Psoas muscle (tissue), 8 donors: ENCODE measurements around the gene METTL25B. TPM values are rescaled to one million over a fixed set of nuclear protein-coding genes. Genes with fewer than 3 reads are reported as not detected.

ENCODE experiments used
- ATAC-seq, 4 donors: fragments of 200-7000 bp; cut with Tn5 transposase; one replicate each; pipeline ENCODE4 v1.9.1; 2020; ENCODE audit warnings: moderate library complexity in 3 of 4, mild to moderate bottlenecking in 2 of 4
- DNase-seq, 2 donors: peaks; one replicate each; pipeline ENCODE4 v3.0.0-alpha.2; 2020
- H3K27ac ChIP-seq: fragments of 200-600 bp; one replicate; pipeline ENCODE4 v1.8.0; 2022
- H3K27me3 ChIP-seq, 3 donors: fragments of 200-600 bp in 1 of 3; one replicate each; pipeline versions ENCODE4 v1.6.1 to v1.8.0; 2013 to 2022; ENCODE audit warnings: low read length in 2 of 3, mild to moderate bottlenecking in 2 of 3, moderate library complexity in 1 of 3; ENCODE audit not compliant: insufficient read depth in 3 of 3
- H3K36me3 ChIP-seq, 2 donors: fragments of 200-600 bp in 1 of 2; one replicate each; pipeline versions ENCODE4 v1.6.1 to v1.8.0; 2013 to 2022; ENCODE audit warnings: low read depth in 1 of 2, mild to moderate bottlenecking in 1 of 2, moderate library complexity in 1 of 2; ENCODE audit not compliant: insufficient read depth in 1 of 2
- H3K4me1 ChIP-seq: fragments of 200-600 bp; one replicate; pipeline ENCODE4 v1.8.0; 2022
- H3K4me3 ChIP-seq: fragments of 200-600 bp; one replicate; pipeline ENCODE4 v1.8.0; 2022; ENCODE audit warnings: mild to moderate bottlenecking
- H3K9me3 ChIP-seq: fragments of 200-600 bp; one replicate; pipeline ENCODE4 v1.8.0; 2022
- WGBS, 3 donors: extraction: QIAGEN DNeasy Blood & Tissue Kit; methylation state at CpG; one replicate each; pipeline versions ENCODE4 v1.1.6 to v1.1.7; 2013; 5-methylcytosine and 5-hydroxymethylcytosine counted together
- intact Hi-C, 2 donors: fragments of 100-400 bp; cut with DNase I; formaldehyde crosslinking; loops; one replicate each; pipeline versions ENCODE4 v1.11.0 to v1.14.2; 2022
- polyA plus RNA-seq, 3 donors: library from polyadenylated mRNA; stranded (reverse); fragments of 200-250 nt; gene quantifications; one replicate each; pipeline ENCODE4 v1.2.3, GENCODE V29; 2013
- total RNA-seq, 4 donors: library from RNA; stranded (reverse); fragmentation: NEBNext Ultra II Directional in 2 of 4; extraction: Animal tissue kit (Norgen Biotek cat#: 25700) in 2 of 4; gene quantifications; one replicate each; pipeline versions ENCODE4 v1.2.1 to v1.2.4, GENCODE V29; 2021 to 2023
- TF ChIP-seq, protein P1 (sequence below): fragments of 200-600 bp; IDR thresholded peaks from one replicate; pipeline ENCODE4 v1.8.0; 2022; ENCODE audit warnings: antibody characterized with exemption
- donor health status: healthy with polysubstance abuse.
- donor health status: DM: no; HTN: no; CAD: no; lungs with moderate emphysema.
- donor health status: Bipolar disorder and iron deficiency.
- donor health status: healthy.
- donor health status: DM: yes; HTN: yes; CAD: no.
- donor health status: DM: no; HTN: no; CAD: no.
- donor health status: DM: no; HTN: no; CAD: no.
- donor health status: DM: yes; HTN: yes; CAD: no.

The METTL25B gene
- total and polyA plus RNA-seq, 7 donors, result 18.5 to 32.1 (median 27.0) TPM

DNA sequence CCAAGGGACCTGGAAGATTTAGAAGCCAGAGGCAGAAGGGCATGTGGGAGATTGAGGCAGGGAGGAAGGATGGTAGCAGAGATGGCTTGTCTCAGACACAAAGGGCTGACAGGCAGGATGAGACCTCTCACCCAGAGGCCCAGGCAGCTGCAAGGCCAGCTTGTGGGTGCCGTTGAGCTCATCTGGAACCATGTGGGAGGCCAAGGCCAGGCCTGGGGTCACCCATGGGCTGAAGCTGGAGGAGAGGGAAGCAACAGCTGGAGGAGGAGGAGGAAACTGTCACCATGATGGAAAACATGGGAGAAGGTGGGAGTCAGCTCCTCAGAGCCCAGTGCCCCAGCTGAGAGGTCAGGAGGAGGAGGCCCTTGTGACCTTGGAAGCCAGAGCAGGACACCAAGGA, 29.3 kb upstream of the METTL25B start:
- no peak for ATAC-seq
- Histone ChIP-seq H3K27me3 (peaks cover 0 to 56% (median 12%) of the 10 kb centered on the region in 3 donors), H3K4me3 (no peak overlapping the region), H3K36me3 (no peaks in the 10 kb centered on the region), H3K27ac (no peak overlapping the region), H3K4me1 (no peaks in the 10 kb centered on the region), H3K9me3 (no peaks in the 10 kb centered on the region)
- DNase-seq, result no peak
- intact Hi-C loops, result loop anchor here in 1 of 2 donors (10.0 kb wide), 1 partner anchor 186 kb away; no protein-coding TSS in a partner anchor
- TF ChIP-seq, protein P1, sequence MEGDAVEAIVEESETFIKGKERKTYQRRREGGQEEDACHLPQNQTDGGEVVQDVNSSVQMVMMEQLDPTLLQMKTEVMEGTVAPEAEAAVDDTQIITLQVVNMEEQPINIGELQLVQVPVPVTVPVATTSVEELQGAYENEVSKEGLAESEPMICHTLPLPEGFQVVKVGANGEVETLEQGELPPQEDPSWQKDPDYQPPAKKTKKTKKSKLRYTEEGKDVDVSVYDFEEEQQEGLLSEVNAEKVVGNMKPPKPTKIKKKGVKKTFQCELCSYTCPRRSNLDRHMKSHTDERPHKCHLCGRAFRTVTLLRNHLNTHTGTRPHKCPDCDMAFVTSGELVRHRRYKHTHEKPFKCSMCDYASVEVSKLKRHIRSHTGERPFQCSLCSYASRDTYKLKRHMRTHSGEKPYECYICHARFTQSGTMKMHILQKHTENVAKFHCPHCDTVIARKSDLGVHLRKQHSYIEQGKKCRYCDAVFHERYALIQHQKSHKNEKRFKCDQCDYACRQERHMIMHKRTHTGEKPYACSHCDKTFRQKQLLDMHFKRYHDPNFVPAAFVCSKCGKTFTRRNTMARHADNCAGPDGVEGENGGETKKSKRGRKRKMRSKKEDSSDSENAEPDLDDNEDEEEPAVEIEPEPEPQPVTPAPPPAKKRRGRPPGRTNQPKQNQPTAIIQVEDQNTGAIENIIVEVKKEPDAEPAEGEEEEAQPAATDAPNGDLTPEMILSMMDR, result no peak
- 34 to 46% (median 38%) methylated on average over 1 of the region's 1 CpG for WGBS, 3 donors

DNA sequence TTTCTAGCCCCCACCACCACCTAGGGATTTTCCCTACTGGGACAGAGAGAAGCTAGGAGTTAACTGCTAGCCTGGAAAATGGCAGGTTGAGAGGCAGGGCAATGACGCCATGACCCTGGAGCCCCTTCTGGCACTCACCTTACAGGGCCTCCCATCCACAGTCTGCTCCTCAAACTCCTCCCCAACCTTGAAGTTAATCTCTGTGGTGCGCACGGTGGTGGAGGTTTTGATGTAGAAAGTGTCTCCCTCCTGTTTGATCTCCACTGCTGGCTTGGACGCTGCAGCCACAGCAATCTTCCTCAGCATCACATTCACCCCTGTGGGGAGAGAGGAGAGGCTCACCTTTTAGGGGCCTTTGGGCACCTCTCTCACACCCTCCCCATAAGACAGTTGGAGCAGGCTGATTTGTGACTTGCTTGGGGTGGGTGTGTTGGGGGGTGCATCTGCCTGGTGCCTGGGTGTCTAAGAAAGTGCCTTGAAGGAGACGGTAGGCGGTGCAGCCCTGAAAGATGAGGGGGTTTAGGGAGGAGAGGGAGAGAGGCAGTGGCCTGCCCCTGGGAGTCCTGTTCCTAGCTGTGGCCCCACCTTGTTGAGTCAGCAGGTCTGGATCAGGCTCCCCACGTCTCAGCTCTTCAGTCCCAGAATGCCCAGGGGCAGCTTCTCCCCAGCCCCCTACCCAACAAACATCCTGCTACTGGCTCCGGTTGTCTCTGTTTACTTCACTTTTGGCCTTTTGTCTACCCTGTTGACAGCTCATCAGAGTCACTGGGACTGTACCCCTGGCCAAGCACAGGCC, 27.3 kb upstream of the METTL25B start:
- H3K4me3 ChIP-seq, result no peak overlapping the region
- no peak for DNase-seq
- no peaks in the 10 kb centered on the region for H3K9me3 ChIP-seq
- TF ChIP-seq, protein P1, result no peak
- H3K27me3 ChIP-seq, result peaks cover 0 to 70% (median 20%) of the 10 kb centered on the region in 3 donors
- H3K36me3 ChIP-seq, result no peaks in the 10 kb centered on the region
- H3K4me1 ChIP-seq, result peaks cover 19% of the 10 kb centered on the region
- ATAC-seq, result no peak
- H3K27ac ChIP-seq, result no peak overlapping the region
- WGBS, 3 donors, result 75 to 83% (median 78%) methylated on average over 8 of the region's 8 CpGs
- intact Hi-C loops, result no loop called here

DNA sequence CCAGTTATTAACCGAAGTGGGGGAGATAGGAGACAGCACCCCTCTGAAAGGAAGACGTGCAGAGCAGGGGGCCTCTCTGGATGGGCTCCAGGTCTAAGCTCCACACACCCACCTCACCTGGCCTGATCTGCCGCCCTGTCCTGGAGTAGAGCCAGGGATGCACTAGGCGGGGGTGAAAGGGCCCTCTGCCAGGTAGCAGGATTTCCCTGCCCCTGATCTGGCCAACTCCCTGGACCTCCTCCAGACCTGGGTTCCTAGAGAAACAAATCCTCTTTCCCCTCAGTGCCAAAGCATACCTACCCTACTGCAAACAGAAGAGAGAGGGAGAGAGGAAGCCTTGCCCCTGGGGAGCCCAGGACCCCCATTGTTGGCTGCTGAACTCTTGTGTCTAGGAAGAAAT, 24.9 kb upstream of the METTL25B start:
- TF ChIP-seq, protein P1, result no peak
- H3K27me3 ChIP-seq, result peaks cover 0 to 66% (median 24%) of the 10 kb centered on the region in 3 donors
- no peak overlapping the region for H3K27ac ChIP-seq
- no peak overlapping the region for H3K4me3 ChIP-seq
- H3K4me1 ChIP-seq, result peaks cover 22% of the 10 kb centered on the region
- no peak for ATAC-seq
- no peaks in the 10 kb centered on the region for H3K9me3 ChIP-seq
- no peak for DNase-seq
- intact Hi-C loops, result no loop called here
- 47 to 64% (median 55%) methylated on average over 4 of the region's 4 CpGs for WGBS, 3 donors
- no peaks in the 10 kb centered on the region for H3K36me3 ChIP-seq

DNA sequence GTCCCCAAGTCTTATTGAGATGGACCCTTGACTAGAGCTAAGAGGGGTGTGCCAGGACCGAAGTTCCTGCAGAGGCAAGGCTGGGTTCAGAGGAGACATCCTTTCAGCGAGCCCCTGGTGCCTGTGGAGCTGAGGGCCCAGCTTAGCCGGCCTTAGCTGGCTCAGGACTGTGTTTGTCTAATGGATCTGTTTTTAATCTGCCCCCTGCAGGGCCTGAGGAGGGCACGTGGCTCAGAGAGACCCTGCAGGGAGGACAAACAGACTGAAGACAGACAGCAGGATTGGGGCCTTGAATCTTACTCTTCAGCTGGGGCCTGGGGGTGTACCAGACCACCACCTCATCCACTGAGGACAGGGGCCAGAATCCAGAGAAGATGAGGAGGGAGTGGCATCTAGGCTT, 24.5 kb upstream of the METTL25B start:
- no peaks in the 10 kb centered on the region for H3K9me3 ChIP-seq
- TF ChIP-seq, protein P1, result no peak
- DNase-seq, result no peak
- H3K4me1 ChIP-seq, result peaks cover 22% of the 10 kb centered on the region
- ATAC-seq, result no peak
- H3K27ac ChIP-seq, result no peak overlapping the region
- H3K4me3 ChIP-seq, result no peak overlapping the region
- intact Hi-C loops, result no loop called here
- peaks cover 0 to 66% (median 24%) of the 10 kb centered on the region in 3 donors for H3K27me3 ChIP-seq
- no peaks in the 10 kb centered on the region for H3K36me3 ChIP-seq
- 39 to 58% (median 44%) methylated on average over 4 of the region's 4 CpGs for WGBS, 3 donors
